T-helper 1 cell treated with Interleukin-12 subunit alpha and Interleukin-12 subunit beta and Interleukin-4 antibody, amounts not matched to agents 30 ng/mL and 1 ng/mL, for 36 hours (primary cell): Measurements from ENCODE around the gene ARID4B. TPM values are rescaled to one million over a fixed set of nuclear protein-coding genes. Genes with fewer than 3 reads are reported as not detected.

Experiments
- intact Hi-C: fragments of 100-400 bp; cut with micrococcal nuclease; formaldehyde crosslinking; loops from one replicate; pipeline ENCODE4 v1.15.1; 2024
- total RNA-seq: library from RNA; stranded (reverse); gene quantifications from 2 replicates; pipeline ENCODE4 v1.2.3, GENCODE V29; 2022

The ARID4B gene
- total RNA-seq, 1 donor from 2014 or later, result 71.6 TPM

DNA sequence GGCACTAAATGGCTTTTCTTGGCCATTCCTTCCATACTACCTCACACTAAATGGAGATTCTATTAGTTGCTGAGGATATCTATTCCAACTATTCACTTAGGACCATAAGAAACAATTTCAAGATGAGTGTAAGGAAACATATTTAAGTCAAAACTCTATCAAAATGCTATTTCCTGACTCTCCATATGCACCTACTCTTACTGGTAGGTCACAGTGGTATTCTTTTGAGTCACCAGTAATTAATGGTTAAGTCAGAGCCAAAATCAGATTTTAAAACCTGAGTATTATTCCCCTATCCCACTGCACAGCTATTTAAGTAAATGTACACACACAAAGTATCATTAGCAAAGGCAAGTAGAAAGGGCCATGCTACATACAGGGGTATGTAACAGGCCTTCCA, 50.3 kb downstream of the ARID4B start:
- intact Hi-C loops, result loop anchor here (1.0 kb wide), 1 partner anchor 7 kb away; no protein-coding TSS in a partner anchor

DNA sequence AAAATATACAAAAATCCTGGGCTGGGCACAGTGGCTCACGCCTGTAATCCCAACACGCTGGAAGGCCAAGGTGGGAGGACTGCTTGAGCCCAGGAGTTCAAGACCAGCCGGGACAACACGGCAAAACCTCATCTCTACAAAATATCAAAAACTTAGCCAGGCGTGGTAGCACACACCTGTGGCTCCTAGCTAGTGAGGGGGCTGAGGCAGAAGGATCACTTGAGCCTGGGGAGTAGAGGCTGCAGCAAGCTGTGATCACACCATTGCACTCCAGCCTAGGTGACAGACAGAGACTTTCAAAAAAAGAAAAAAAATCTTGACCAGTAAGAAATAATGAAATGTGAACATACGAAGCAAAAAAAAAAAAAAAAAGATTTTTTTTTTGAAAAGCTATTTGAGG, 52.1 kb downstream of the ARID4B start:
- intact Hi-C loops, result loop anchor here (2.0 kb wide), 1 partner anchor 37 kb away; no protein-coding TSS in a partner anchor

DNA sequence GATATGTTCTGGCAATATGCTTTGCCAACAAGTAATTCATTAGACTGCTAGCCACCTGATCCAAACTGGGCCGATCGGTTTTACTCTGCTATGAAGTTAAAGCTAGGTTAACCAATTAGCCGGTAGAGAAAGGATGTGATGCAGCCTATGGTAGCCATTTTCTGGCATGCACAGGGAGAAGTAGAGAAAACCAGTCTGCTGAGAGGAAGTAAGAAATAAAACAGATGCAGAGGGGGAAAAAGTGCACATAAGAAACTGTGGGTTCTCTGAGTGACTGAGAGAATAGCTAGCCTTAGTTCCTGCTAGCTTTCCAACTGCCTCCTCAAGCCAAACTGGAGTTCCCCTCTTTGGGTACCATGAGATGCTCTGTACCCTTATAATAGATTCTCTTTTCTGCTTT, 52.8 kb downstream of the ARID4B start:
- intact Hi-C loops, result loop anchor here (2.0 kb wide), 1 partner anchor 38 kb away; no protein-coding TSS in a partner anchor

DNA sequence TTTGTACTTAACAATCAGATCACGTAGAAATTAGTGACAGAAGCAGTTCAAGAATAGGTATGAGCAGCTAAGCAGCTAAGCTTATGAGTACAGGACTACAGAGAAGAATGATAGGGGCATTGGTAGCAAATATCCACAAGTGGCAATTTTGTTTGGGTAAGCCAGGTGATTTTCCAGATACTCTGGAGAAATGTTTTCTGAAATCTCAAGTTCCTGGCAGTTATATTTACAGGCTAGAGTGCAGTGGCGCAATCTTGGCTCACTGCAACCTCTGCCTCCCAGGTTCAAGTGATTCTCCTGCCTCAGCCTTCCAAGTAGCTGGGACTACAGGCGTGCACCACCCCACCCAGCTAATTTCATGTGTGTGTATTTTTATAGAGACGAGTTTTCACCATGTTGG, 55.1 kb downstream of the ARID4B start:
- intact Hi-C loops, result no loop called here

DNA sequence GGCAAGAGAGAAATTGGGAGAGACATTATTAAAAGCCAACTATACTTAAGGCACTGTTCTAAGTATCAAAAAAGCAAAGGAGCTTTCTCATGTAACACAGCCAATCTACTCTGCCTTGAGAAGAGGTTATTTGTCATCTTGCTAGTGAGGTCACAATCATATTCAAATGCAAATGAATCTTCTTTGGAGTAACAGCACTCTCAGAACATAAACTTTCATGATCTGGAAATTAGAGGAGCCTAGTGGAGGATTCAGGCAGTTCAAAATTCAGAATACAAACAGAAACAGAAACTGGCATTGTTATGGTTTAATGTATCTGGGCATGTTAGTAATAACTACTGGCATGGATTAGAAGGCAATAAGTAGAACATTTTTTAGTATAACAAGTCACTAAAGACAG, 57.4 kb downstream of the ARID4B start:
- intact Hi-C loops, result loop anchor here (1.0 kb wide), 1 partner anchor 8 kb away; no protein-coding TSS in a partner anchor

DNA sequence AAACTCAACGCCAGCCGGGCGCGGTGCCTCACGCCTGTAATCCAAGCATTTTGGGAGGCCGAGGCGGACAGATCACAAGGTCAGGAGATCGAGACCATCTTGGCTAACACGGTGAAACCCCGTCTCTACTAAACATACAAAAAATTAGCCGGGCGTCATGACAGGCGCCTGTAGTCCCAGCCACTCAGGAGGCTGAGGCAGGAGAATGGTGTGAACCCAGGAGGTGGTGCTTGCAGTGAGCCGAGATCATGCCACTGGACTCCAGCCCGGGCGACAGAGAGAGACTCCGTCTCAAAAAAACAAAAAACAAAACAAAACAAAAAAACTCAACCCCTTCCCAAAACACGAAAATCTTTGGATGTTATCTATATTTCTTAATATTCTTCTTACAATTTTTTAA, 58.0 kb downstream of the ARID4B start:
- intact Hi-C loops, result loop anchor here (1.0 kb wide), 1 partner anchor 8 kb away; no protein-coding TSS in a partner anchor

DNA sequence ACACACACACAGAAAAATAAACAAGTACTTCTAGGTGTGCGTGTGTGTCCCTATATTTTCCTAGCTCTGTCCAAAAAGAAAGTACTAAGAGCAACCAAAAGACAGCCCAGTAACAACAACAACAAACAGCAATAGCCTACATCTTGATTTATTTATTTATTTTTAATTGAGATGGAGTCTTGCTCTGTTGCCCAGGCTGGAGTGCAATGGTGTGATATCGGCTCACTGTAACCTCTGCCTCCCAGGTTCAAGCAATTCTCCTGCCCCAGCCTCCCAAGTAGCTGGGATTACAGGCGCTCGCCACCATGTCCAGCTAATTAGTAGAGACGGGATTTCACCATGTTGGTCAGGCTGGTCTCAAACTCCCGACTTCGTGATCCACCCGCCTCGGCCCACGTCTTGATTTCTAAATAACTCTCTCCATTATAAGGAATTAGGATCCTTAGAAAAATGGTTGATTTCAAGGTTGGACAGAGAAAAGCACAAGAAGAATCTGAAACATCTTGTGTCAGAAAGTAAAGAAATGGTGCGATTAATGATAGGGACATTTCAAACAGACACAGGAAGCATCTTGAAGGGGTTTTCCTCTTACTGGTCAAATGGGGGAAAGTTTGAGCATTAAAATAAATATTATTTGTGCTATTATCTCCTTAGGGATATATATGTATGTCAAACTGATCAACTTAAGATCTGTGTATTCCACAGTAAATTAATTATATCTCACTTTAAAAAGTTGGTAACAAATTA, 59.4 kb downstream of the ARID4B start:
- intact Hi-C loops, result no loop called here

DNA sequence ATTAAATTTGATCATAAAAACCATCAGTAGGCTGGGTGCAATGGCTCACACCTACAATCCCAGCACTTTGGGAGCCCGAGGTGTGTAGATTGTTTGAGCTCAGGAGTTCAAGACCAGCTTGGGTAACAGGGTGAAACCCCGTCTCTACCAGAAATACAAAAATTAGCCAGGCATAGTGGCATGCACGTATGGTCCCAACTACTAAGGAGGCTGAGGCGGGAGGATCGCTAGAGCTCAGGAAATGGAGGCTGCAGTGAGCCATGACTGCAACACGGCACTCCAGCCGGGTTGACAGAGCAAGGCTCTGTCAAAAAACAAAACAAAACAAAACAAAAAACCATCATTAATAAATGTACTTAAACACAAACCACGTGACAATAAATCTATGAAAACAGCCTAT, 61.0 kb downstream of the ARID4B start:
- intact Hi-C loops, result no loop called here

DNA sequence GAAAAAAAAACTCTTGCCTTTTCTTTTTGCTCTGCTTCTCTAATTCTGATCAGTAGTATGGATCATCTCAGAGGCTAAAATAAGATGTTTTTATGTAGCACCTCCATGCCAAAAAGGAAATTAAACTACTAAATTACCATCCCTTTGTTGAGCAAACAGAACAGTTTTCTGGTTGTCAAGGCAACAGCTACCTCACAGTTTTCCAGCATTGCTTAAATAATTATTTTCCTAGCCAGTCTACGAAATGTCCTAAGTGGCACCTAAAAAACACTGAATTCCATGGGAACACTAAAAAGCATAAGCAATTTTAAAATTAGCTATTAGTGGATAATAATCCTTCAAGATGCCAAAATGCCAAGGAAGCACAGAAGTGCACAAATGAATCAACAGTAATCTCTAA, 61.7 kb downstream of the ARID4B start:
- intact Hi-C loops, result no loop called here

DNA sequence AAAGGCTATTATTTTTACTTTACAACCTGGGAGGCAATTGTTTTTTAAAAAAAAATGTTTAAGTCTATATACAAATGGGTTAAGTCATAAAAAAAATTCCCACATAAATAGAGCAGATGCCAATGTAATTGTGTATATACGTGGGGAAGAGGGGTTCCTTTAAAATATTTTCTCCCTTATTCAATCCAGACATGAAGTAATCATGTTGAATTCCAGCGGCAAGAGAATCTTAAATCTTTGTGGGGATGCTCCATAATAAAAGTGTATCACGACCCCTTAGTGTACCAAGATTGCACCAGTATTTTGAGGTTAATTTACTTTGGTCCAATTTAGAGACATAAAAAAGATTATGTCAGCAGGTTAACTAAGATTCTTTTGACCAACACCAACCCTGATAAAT, 62.1 kb downstream of the ARID4B start:
- intact Hi-C loops, result no loop called here

DNA sequence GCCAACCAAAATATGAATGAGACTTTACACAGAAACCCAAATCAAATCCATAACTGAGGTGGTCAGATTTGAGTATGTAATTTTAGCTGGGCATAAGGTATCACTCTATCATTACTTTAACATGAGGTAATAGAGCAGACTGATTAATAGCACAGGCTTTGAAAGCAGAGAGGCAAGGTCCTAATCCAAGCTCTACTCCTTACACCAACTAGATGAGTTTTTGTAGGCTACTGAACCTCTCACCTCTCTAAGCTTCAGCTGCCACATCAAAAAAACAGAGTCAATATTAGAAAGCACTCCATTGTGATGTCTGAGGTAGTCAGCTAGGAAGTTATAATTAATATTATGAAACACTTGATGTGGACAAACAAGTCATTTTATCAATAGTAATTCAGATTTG, 63.7 kb downstream of the ARID4B start:
- intact Hi-C loops, result no loop called here

DNA sequence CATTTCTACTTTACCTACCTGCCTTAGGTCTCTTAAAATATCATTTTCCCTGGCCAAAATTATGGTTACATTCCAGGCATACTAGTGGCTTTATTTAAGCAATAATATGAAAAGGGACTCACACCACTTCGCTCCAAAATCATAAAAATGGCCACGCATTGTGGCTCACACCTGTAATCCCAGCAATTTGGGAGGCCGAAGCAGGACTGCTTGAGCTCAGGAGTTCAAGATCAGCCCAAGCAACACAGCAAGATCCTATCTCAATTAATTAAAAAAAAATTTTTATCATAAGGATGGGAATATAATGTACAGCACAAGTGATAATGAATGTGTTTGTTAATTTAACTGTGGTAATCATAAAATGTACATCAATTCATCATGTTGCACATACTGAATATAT, 65.4 kb downstream of the ARID4B start:
- intact Hi-C loops, result no loop called here

DNA sequence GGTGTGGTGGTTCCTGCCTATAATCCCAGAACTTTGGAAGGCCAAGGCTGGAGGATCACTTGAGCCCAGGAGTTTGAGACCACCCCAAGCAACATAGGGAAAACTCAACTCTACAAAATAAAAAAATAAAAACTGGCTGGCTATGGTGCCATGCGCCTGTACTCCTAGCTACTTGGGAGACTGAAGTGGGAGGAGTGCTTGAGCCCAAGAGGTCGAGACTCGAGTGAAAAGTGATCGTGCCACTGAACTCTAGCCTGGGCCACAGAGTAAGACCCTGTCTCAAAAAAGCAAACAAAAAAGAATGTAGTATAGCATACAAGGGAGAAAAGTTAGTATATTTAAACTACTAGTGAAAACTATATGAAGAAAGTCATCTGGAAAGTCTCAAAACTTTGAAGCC, 66.7 kb downstream of the ARID4B start:
- intact Hi-C loops, result no loop called here

DNA sequence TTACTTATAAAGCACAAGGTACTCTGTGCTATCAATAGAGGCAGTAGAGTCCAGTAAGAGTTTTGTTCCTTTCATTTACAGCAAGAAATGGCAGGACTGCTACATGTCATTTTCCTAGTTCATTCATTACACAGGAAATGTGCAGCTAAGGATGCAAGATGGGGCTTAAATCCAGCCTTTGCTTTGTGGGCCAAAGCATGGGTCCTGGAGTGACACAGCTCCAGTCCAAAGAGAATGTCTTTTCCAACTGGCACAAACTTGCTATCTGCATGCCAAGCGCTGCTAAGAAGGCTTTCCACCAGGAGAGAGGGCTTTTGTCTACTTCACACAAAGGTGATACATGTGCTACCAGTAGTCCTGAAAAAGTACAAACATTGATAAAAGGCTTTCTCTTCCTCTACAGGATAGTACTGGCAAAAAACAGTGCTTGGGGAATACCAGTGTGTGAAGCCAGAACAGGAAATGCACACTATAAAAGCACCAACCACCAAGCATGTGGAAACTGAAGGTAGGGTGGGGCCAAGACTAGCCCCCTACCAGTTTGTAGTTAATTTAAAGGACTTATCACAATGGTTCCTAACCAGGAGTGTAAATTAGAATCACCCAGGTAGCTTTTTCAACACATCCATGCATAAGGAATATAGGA, 68.7 kb downstream of the ARID4B start:
- intact Hi-C loops, result loop anchor here (2.0 kb wide), 1 partner anchor 38 kb away; no protein-coding TSS in a partner anchor

DNA sequence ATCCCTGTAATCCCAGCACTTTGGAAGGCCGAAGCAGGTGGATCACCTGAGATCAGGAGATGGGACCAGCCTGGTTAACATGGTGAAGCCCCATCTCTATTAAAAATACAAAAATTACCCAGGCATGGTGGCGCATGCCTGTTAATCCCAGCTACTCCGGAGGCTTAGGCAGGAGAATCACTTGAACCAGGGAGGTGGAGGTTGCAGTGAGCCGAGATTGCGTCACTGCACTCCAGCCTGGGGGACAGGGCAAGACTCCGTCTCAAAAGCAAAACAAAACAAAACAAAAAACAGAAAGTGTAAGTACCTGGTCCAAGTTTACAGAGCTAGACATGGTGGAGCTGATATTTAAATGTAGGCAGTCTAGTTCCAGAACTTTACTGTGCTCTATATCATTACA, 69.9 kb downstream of the ARID4B start:
- intact Hi-C loops, result loop anchor here (1.0 to 2.0 kb wide), 2 partner anchors 39 to 71 kb away; no protein-coding TSS in a partner anchor

DNA sequence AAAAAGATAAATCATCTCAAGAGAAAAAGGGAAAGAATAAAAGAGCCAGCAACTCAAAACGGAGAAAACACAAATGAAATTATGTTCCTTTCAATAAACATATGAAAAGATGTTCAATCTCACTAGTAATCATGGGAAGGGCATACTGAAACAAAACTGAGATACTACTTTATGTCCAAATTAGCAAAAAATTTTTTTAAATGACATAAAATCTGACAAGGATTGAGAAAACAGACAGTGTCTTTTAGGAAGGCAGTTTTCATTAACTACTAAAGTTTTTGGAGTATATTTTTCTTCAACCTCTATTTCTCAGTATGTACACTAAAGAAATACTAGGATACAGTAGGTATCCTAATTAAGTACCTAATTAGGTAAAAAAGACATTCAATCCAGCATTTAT, 73.3 kb downstream of the ARID4B start:
- intact Hi-C loops, result loop anchor here (5.0 kb wide), 1 partner anchor 767 kb away; no protein-coding TSS in a partner anchor

DNA sequence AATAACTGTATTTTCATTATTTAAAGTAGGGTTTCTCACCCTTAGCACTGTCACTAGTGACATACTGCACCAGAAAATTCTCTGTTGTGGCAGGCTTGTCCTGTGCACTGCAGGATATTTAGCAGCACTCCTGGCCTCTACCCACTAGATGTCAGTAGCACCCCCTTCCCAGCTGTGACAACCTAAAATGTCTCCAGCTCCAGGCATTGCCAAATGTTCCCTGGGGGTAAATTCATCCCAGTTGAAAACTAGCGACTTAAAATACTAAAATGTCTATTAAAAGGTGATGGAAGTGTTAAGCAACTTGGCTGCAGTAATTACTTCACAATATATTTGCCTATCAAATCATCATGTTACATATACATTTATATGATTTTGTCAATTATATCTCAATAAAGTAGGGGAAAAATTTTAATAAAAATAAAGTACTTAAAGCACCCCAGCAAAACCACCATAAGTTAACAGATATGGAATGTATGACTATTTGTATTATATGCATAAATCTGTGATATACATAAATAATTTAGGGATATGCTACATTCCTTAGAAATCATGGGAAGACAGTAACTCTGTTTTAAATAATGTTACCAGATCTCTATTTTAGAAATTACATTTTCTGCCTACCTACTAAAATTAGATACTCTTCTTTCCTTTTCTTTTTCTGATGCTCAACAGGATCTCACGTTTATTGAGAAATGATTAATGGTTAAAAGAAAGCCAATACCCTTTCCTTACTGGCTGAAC, 74.6 kb downstream of the ARID4B start:
- intact Hi-C loops, result loop anchor here (1.0 to 5.0 kb wide), 7 partner anchors 8 to 766 kb away; partner anchors contain the start of genes ARID4B, B3GALNT2, GGPS1 and TBCE

DNA sequence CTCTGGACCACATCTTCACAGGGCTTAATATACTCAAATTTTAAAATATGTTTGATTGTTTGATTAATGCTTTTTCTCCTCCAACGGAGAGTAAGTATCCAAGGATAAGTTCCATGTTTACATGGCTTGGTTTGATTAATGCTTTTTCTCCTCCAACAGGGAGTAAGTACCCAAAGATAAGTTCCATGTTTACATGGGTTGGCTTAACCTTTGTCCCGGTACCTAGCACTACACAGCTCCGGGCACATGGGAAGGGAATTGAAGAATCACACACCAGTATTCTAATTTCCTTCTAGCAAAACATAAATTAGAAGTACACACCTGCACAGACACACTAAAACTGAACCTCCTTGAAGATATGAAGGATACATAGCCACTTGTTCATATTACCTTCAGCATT, 77.5 kb downstream of the ARID4B start:
- intact Hi-C loops, result loop anchor here (5.0 kb wide), 1 partner anchor 763 kb away; no protein-coding TSS in a partner anchor

DNA sequence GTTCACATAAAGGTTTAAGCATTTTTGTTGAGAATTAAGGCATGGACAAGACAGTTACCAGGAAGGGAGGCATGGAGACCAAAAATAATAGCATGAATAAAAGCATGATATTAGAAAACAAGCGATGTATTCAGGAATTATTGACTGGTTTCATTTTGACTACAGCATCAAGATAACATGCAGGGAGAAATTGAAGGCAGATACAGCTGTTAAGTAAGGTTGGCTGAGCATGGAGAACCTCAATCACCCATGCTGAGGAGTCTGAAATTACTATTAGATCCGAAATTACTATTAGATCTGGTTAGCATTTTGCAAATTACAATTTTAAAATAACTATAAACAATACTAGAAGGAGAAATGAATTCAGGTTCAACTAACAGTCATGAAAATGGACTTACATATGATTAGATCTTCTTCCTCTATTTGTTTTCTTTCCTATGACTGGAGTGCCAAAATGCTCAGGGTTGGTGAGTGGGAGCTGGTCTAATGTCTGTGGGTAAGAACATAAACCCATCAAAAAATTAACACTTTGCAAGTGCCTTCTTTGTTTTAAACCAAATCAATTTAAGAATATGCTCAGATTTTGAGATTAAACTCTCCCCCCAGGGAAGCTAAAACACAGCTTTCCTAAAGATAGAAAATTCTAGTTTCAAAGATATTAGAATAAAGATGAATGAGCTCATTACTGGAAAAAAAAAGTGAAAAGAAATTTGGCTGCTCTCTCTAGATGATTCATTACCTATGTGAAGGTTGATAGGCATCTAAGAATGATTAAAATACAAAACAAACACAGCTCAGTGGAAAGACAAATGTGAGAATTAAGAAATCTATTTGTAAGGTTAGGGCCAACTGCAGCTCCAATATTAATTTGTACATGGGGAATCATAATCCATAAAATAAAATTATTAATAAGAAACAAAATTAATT, 81.7 kb downstream of the ARID4B start:
- intact Hi-C loops, result no loop called here

DNA sequence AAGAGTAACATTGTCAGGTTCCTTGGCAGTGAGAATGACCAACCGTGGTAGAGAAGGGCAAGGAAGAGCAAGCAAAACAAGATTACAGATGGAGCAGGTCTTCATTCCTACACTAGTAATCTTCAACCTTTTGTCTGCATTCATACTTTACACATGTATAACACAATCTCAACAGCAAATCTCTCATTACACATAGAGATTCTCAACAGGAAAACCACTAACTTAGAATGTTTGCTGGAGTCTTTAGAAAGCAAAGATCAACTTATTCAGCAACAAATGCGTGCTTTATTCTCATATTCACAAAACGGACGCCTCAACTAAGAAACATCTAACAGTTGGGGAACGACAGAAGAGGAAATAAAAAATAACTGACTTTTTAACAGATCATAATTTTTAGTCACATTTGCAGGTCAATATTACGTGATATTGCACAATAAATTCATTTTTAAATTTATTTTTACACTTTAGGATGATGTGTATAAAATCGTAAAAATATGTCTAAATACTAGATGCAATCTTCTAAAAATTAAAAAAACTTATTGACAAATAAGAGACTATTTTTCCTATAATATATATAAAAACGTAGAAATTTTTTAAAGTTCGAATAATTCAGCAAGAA, 82.9 kb downstream of the ARID4B start:
- intact Hi-C loops, result loop anchor here (1.0 kb wide), 1 partner anchor 8 kb away; no protein-coding TSS in a partner anchor
